SIG-M5 treated with dmso at 0.1 percent for 504 hours (cell line): ENCODE data around the gene ALX3.

ENCODE experiments used
- DNase-seq: peaks from one replicate; lab custom pipeline; 2025; ENCODE audit not compliant: unreplicated experiment; lab: John Stamatoyannopoulos, UW

Gene ALX3

GRCh38 chr1:110067479-110067892 is 3.0 kb downstream of the ALX3 start:
- DNase-seq = no peak

DNA sequence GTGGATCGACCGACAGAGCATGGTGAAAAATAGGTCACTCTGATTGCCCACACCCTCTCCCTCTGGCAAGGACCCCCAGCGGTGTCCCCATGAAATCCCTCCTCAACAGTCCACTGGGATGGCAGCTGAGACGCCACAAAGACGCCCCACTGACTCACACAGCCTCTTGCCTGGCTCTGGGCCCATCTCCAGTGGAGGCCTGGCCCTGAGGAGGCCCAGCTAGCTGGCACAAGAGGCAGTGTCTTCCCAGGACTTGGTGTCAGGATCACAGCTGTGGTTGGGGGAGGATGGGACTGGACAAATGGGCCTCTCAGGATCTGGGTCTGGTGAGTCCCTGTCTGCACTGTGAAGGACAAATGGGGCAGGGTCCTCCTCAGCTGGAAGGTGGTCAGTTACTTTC is 4.6 kb downstream of the ALX3 start:
- DNase-seq = no peak

- DNase-seq = no peak
Observed at GRCh38 chr1:110064576-110065337, 5.7 kb downstream of the ALX3 start.

DNA sequence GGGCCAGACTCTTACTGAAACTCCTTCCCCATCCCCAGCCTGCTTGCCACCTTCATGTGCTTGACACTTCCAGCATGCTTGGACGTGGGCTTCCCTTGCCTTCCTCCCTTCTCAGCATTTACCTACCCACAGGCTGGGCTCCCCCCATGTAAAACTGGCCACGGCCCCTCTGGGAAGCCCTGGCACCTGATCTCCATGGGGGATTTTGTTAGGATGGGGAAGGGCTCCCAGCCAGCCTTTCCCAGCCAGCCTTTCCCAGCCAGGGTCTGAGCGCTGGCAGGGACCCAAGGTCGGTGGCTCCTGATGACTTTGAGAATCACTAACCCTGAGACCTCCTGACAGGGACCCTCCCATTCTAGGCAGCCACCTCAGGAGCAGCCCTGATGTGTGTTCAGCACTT is 6.7 kb downstream of the ALX3 start:
- DNase-seq = no peak

GRCh38 chr1:110062612-110063011 is 7.9 kb downstream of the ALX3 start:
- DNase-seq = no peak

DNA sequence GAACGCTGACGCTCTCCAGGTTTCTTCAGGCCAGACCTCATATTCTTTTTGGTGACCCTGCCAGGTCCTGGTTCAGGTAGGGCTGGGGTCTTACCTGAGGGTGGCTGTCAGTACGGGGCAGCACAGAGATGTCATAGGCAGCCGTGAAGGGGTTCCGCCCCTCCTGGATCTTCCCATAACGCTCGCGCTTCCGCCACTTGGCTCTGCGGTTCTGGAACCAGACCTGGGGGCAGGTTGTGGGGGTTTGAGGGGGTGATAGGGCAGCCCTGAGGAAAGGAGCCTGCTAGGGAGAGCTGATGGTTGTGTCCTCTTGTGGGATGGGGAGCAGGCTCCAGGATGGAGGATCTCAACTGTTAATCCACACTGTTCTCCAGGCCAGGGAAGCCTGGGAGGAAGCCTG is 9.1 kb downstream of the ALX3 start:
- no peak for DNase-seq

DNA sequence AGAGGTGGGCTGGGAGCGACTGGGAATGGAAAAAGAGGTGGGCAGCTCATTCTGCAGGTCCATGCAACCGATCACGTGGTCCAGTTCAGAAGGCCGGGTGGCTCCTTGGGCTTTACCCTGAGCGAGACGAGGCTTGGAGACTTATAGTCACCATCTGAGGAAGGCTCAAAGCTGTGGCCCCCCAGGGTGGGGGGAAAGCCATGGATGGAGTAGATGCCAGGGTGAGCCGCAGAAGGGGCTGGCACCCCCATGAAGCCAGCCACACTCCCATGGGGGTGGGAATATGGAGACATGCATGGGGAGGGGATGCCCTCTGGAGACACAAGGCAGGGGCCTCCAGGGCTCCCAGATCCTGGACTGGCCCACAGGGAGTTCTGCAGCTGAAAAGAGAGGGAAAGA is 9.8 kb downstream of the ALX3 start:
- DNase-seq = no peak

- peak; percentile 32 for DNase-seq
Observed at GRCh38 chr1:110060034-110060661, 10.3 kb downstream of the ALX3 start.

DNA sequence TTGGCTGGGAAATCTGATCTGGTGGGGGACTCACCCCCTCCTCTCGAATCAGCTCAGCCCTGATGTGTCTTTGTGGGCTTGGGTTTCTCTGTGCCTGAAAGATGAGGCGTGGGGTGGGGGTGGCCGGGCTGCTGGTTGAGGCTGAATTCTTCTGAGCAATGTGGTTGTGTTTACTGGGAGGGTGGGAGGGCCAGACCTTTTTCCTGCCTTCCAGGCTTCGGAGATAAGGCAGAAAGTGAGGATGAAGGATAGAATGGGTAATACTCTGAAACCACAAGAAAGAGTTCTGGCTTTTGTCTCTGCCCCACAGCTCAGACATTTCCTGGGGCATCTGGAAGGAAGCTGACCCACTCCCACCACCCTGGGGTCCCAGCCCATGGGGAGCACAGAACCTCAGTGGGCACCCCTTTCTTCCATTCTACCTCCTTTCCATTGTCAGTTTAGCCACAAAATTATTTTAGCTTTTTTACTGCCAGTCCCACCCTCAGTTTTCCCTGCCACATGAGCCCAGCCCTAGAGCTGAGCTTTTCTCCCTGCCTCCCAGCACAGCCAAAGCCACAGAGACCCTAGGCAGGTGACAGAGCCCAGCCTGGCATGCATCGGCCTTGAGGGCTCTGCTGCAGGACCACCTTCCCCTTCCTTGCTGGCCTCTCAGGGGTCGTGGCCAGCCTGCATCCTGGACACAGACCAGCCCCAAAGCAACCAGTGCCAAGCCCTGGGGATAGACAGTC is 11.2 kb downstream of the ALX3 start:
- DNase-seq = no peak

DNA sequence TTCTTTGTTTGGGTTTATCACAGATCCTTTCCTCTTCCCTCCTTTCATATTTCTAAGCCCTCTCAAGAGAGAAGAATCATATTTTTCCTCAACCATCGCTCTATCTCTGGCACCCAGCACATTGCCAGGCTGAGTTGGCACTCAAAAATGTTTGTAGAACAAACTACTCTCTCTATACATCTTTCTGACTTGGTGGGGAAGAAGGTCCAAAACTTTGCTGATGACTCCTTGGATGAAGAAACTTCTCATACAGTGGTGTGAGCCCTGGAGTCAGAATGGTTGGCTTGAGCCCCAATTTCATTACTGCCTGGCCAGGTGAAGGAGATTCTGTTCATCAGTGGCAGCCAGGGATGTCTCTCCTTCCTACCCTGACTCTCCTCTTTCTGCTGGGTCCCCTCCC is 11.9 kb downstream of the ALX3 start:
- no peak for DNase-seq

- no peak for DNase-seq
Observed at GRCh38 chr1:110057963-110058518, 12.4 kb downstream of the ALX3 start.

DNA sequence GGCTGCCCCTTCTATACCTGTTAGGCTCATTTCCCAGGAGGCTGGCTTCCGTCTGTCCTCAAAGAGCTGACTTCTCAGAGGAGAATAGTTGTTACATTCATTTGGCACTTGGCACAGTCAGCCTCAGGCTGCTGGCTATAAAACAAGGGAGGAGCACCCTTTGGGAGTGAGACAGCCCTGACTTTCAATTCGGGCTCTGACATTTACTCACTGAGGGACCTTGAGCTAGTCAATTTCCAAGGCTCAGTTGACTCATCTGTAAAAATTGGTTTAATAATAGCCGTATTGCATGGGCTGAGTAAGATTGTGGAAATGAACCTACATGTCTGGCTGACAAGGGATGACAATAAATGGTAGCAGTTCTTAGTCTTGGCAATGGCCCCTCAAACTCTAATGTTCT is 13.7 kb downstream of the ALX3 start:
- DNase-seq = no peak

GRCh38 chr1:110056285-110056683 is 14.2 kb downstream of the ALX3 start:
- no peak for DNase-seq

- no peak for DNase-seq
Observed at GRCh38 chr1:110055493-110056284, 14.8 kb downstream of the ALX3 start.

- peak; percentile 27 for DNase-seq
Observed at GRCh38 chr1:110053552-110054428, 16.7 kb downstream of the ALX3 start.

DNA sequence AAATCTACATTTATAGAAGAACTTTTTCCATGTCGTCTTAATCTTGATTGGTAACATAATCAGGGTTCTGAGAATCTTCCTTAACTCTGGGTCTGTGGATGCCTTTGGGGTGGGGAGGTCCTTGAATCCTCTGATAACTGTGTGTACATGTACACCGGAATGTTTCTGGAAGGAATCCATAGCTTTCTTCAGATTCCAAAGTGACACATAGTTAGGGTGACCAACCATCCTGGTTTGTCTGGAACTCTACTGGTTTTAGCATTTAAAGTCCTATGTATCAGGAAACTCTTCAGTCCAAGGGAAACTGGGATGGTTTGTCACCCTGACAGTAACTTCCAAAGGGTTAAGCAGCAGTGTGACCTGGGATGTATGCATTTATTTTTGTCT is 19.2 kb downstream of the ALX3 start:
- no peak for DNase-seq

DNA sequence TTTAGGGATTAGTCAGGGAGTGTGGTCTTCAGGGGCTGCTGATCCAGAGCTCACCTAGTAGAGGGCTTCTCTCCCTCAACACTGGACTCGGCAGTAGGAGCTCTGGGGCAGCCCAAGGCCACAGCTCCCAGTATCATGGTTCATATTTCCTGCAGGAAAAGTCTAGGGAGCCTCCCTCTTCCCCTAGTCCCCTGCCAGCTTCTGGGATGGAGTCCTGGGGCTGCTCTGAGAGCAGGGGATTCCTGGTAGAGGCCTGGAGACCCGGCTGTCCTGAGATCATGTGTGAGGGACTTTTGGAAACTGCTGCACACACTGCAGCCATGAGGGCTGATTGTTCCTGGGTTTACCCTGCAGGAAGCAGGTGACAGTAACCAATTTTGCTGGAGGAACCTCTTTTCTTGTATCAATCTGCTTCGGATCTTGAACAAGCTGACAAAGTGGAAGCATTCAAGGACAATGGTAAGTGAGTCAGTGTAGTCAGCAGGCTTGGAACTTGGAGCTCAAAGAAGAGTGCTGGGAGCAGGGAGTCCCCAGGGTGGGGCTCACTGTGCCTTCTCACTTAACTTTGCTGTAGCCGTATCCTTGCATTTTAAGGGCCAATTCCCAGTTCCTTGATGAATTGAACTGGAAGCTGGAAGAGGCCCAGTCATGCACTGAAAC is 19.7 kb downstream of the ALX3 start:
- no peak for DNase-seq

DNA sequence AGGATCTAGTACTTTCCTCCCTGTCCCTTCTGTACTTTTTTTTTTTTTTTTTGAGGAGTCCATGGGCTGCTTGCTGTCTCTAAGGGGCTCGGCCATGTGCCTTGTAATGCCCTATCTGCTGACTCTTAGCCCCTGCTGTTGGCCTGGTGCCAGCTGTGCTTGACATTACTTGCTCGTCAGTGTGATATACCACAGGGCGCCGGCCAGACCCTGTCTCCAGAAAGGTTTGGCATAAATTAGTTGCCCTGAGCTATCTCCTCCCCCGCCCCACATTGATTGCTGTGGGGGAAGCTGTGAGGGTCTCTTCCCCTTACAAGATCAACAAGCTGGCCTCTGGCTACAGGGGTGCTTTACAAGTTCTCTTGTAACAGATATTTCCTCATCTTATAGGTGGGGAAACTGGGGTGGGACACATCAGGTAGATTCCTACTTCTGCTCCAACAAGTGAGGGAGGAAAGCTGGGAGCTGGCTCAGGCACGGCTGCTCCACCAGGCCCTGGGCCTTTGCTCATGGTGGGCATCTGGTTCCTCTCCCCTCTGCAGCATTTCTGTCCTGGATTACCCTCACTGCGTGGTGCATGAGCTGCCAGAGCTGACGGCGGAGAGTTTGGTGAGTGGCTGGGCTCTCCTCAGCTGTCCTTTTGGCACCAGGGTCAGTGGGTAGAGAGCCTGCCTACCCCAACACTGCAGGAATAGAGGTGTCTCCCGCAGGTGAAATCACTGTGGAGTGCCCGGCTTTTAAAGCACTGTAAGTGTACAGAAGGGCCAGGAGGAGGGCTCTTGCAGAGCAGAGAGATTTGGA is 20.5 kb downstream of the ALX3 start:
- no peak for DNase-seq
